ENCODE measurements around the gene POLR1F. TPM values are rescaled to one million over a fixed set of nuclear protein-coding genes. Genes with fewer than 3 reads are reported as not detected.

POLR1F gene
- total and polyA plus RNA-seq, 2 of the 4 experiments (the other 2 are of a cell fraction) = 6.8 to 16.1 TPM

- TF ChIP-seq USF2 (IDR thresholded peaks at IDR 0.05; ENCODE audit: low read depth, low read length) (peak; percentile 47), ELK1 (IDR thresholded peaks at IDR 0.05; ENCODE audit: borderline replicate concordance, low read depth, low read length) (no peak), CEBPB (IDR thresholded peaks at IDR 0.05; ENCODE audit: low read depth, low read length) (peak; percentile 77), BHLHE40 (IDR thresholded peaks at IDR 0.05; ENCODE audit: low read depth, low read length) (peak; percentile 14; the same call in 1 of the 2 replicates)
These were observed at the start of gene POLR1F (continued) for GRCh38 chr7:19708397-19709248.

All from IMR-90 (cell line).